ENCODE measurements around the gene ORMDL3. TPM values are rescaled to one million over a fixed set of nuclear protein-coding genes. Genes with fewer than 3 reads are reported as not detected.

ORMDL3 gene
- total RNA-seq, 1 experiment from 2014 or later: 58.6 TPM

DNA sequence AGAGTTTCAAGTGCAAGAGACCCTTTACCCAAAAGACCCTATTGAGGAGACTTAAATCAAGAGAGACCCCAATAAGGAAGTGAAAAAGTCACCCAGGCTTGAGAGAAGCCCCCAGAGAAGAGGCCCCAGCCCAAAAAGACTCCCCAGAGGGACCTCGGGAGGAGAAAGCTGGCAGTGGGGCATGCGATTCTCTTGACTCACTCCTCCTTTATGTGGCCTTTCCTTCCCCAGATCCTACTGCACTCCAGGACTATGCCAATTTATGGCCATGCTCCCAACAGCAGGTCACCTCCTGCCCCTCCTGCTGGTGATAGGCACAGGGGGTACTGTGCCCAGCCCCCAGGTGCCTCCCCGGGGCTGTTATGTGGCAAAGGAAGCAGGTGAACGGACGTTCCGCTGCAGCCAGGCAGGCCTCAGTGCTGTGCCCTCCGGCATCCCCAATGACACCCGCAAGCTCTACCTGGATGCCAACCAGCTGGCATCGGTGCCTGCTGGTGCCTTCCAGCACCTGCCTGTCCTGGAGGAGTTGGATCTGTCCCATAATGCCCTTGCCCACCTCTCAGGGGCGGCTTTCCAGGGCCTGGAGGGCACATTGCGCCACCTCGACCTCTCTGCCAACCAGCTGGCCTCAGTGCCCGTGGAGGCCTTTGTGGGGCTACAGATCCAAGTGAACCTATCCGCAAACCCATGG lies 16.4 kb upstream of the ORMDL3 start:
- no CpG with 5 or more reads among the region's 14 CpGs for WGBS (ENCODE audit: extremely low coverage, insufficient read length, low lambda C conversion rate)
- H2BK20ac ChIP-seq (ENCODE audit: low read depth, low read length, poor library complexity, severe bottlenecking): no peak overlapping the region
- H3K9me3 ChIP-seq (ENCODE audit: control insufficient read depth, low read depth, low read length): no peaks in the 10 kb centered on the region
- no peak overlapping the region for H3K4me3 Mint-ChIP-seq
- H2BK120ac ChIP-seq (ENCODE audit: low read depth, low read length, poor library complexity, severe bottlenecking): no peak overlapping the region
- peaks cover 7 to 24% of the 10 kb centered on the region in 2 experiments for H3K4me1 Mint-ChIP-seq
- no peak overlapping the region for H3K23ac ChIP-seq (ENCODE audit: insufficient read length, low read depth, low read length)
- H2BK15ac ChIP-seq (ENCODE audit: low read depth, low read length): no peak overlapping the region
- no peak overlapping the region for H3K18ac ChIP-seq (ENCODE audit: insufficient read length, low read depth, low read length)
- no peaks in the 10 kb centered on the region for H3K23me2 ChIP-seq (ENCODE audit: insufficient read length, low read depth, low read length, poor library complexity, severe bottlenecking)
- H4K91ac ChIP-seq (ENCODE audit: insufficient read length, low read depth, low read length): no peak overlapping the region
- no peak overlapping the region for H2AK5ac ChIP-seq (ENCODE audit: insufficient read length, low read length)
- H3K56ac ChIP-seq (ENCODE audit: insufficient read length, low read depth, low read length): no peak overlapping the region
- no peak overlapping the region for H4K5ac ChIP-seq (ENCODE audit: insufficient read length, low read depth, low read length)
- H4K20me1 ChIP-seq (ENCODE audit: control insufficient read depth, insufficient read depth, insufficient read length): no peaks in the 10 kb centered on the region
- no peaks in the 10 kb centered on the region for H3K9me3 Mint-ChIP-seq
- H3K36me3 Mint-ChIP-seq (ENCODE audit: insufficient read depth in 1 of 3, low read depth in 3 of 3): no peaks in the 10 kb centered on the region
- H3K27me3 Mint-ChIP-seq (ENCODE audit: low read depth): peaks cover 11% of the 10 kb centered on the region
- no peak overlapping the region for H2BK12ac ChIP-seq (ENCODE audit: insufficient read length, low read depth, low read length)
- no peak overlapping the region for H2BK5ac ChIP-seq (ENCODE audit: insufficient read length, low read length)
- H3T11ph ChIP-seq (ENCODE audit: low read length): no peak overlapping the region
- H3K27ac ChIP-seq (ENCODE audit: insufficient read length, low read depth, low read length): no peak overlapping the region
- no peaks in the 10 kb centered on the region for H3K79me1 ChIP-seq (ENCODE audit: insufficient read depth, low read depth, low read length, poor library complexity, severe bottlenecking)
- H3K4me2 ChIP-seq (ENCODE audit: insufficient read depth, insufficient read length, low read length): no peak overlapping the region
- no peak overlapping the region for H3K4ac ChIP-seq (ENCODE audit: low read depth, low read length)
- no peaks in the 10 kb centered on the region for H3K27me3 ChIP-seq (ENCODE audit: insufficient read depth, low read length)
- no peak overlapping the region for H2AFZ ChIP-seq (ENCODE audit: low read length)
- H3K27ac Mint-ChIP-seq: peak overlapping the region in 1 of 3 experiments; percentile 72; a peak in 1 of 7 replicates
- no peak overlapping the region for H3K9ac ChIP-seq (ENCODE audit: extremely low read depth, insufficient read length, low read length)
- no peak overlapping the region for H3K14ac ChIP-seq (ENCODE audit: insufficient read depth, low read length)
- no peak overlapping the region for H4K8ac ChIP-seq (replicated peaks; ENCODE audit: insufficient read length, low read depth, low read length)
- no peaks in the 10 kb centered on the region for H3K79me2 ChIP-seq (ENCODE audit: insufficient read depth, low read length)
- no peaks in the 10 kb centered on the region; the same call in 1 of the 2 replicates for H3K4me1 ChIP-seq (ENCODE audit: insufficient read depth, low read length)
- TF ChIP-seq, protein P1, sequence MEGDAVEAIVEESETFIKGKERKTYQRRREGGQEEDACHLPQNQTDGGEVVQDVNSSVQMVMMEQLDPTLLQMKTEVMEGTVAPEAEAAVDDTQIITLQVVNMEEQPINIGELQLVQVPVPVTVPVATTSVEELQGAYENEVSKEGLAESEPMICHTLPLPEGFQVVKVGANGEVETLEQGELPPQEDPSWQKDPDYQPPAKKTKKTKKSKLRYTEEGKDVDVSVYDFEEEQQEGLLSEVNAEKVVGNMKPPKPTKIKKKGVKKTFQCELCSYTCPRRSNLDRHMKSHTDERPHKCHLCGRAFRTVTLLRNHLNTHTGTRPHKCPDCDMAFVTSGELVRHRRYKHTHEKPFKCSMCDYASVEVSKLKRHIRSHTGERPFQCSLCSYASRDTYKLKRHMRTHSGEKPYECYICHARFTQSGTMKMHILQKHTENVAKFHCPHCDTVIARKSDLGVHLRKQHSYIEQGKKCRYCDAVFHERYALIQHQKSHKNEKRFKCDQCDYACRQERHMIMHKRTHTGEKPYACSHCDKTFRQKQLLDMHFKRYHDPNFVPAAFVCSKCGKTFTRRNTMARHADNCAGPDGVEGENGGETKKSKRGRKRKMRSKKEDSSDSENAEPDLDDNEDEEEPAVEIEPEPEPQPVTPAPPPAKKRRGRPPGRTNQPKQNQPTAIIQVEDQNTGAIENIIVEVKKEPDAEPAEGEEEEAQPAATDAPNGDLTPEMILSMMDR (conservative IDR thresholded peaks at IDR 0.05): no peak
- DNase-seq: no peak

Data from H9 (cell line).